Loucy (cell line): ENCODE results near the gene KIRREL3.

Source experiments
- H2AFZ ChIP-seq: fragments of 200-600 bp; sonication (generic); 2 replicates; pipeline ENCODE4 v1.6.0; 2016; ENCODE audit warnings: antibody characterized with exemption, mild to moderate bottlenecking, low read length, moderate library complexity
- H3F3A ChIP-seq: fragments of 200-600 bp; 2 replicates; pipeline ENCODE4 v1.6.0; 2016; ENCODE audit warnings: antibody characterized with exemption, low read depth, mild to moderate bottlenecking
- H3K27me3 ChIP-seq: fragments of 200-600 bp; sonication (generic); 2 replicates; pipeline ENCODE4 v1.6.1; 2014; ENCODE audit warnings: low read length, mild to moderate bottlenecking; ENCODE audit not compliant: insufficient read depth, poor library complexity, severe bottlenecking
- H3K36me3 ChIP-seq: fragments of 200-600 bp; sonication (generic); 2 replicates; pipeline ENCODE4 v1.6.1; 2016; ENCODE audit warnings: low read length; ENCODE audit not compliant: insufficient read depth
- H3K4me1 ChIP-seq: fragments of 200-600 bp; sonication (generic); 2 replicates; pipeline ENCODE4 v1.5.1; 2014; ENCODE audit warnings: low read length, mild to moderate bottlenecking; ENCODE audit not compliant: insufficient read depth, poor library complexity, severe bottlenecking
- H3K4me2 ChIP-seq: fragments of 200-600 bp; sonication (generic); 2 replicates; pipeline ENCODE4 v1.6.0; 2014; ENCODE audit warnings: antibody characterized with exemption, low read length, low read depth, mild to moderate bottlenecking; ENCODE audit not compliant: poor library complexity, severe bottlenecking
- H3K4me3 ChIP-seq: fragments of 200-600 bp; sonication (generic); 2 replicates; pipeline ENCODE4 v1.5.1; 2014; ENCODE audit warnings: low read length, mild to moderate bottlenecking, mixed read lengths; ENCODE audit not compliant: poor library complexity, severe bottlenecking
- H3K79me2 ChIP-seq: fragments of 200-600 bp; sonication (generic); 2 replicates; pipeline ENCODE4 v1.6.1; 2014; ENCODE audit warnings: low read length; ENCODE audit not compliant: insufficient read depth
- H3K9ac ChIP-seq: fragments of 200-600 bp; sonication (generic); 2 replicates; pipeline ENCODE4 v1.6.0; 2014; ENCODE audit warnings: mild to moderate bottlenecking, low read depth, low read length, moderate library complexity; ENCODE audit not compliant: poor library complexity, severe bottlenecking
- H3K9me2 ChIP-seq: fragments of 200-600 bp; sonication (generic); replicated peaks from 2 replicates; pipeline ENCODE4 v1.6.1; 2016; ENCODE audit warnings: low read depth, low read length, mixed read lengths
- H3K9me3 ChIP-seq: fragments of 200-600 bp; sonication (generic); 2 replicates; pipeline ENCODE4 v1.6.1; 2014; ENCODE audit warnings: mild to moderate bottlenecking, antibody characterized with exemption, low read length, low read depth; ENCODE audit not compliant: insufficient read depth
- H4K20me1 ChIP-seq: fragments of 200-600 bp; sonication (generic); 2 replicates; pipeline ENCODE4 v1.6.0; 2014; ENCODE audit warnings: antibody characterized with exemption, low read length, mild to moderate bottlenecking; ENCODE audit not compliant: insufficient read depth, poor library complexity, severe bottlenecking
- EZH2phosphoT487 ChIP-seq: fragments of 200-600 bp; IDR thresholded peaks from 2 replicates; pipeline ENCODE4 v1.6.1; 2018; ENCODE audit warnings: antibody characterized with exemption, mild to moderate bottlenecking, moderate library complexity, borderline replicate concordance
- TF ChIP-seq, protein P1 (sequence below): fragments of 200-600 bp; sonication (generic); conservative IDR thresholded peaks from 2 replicates; pipeline ENCODE4 v1.5.1; 2014; ENCODE audit warnings: mild to moderate bottlenecking, antibody characterized with exemption, low read length

The KIRREL3 gene

DNA sequence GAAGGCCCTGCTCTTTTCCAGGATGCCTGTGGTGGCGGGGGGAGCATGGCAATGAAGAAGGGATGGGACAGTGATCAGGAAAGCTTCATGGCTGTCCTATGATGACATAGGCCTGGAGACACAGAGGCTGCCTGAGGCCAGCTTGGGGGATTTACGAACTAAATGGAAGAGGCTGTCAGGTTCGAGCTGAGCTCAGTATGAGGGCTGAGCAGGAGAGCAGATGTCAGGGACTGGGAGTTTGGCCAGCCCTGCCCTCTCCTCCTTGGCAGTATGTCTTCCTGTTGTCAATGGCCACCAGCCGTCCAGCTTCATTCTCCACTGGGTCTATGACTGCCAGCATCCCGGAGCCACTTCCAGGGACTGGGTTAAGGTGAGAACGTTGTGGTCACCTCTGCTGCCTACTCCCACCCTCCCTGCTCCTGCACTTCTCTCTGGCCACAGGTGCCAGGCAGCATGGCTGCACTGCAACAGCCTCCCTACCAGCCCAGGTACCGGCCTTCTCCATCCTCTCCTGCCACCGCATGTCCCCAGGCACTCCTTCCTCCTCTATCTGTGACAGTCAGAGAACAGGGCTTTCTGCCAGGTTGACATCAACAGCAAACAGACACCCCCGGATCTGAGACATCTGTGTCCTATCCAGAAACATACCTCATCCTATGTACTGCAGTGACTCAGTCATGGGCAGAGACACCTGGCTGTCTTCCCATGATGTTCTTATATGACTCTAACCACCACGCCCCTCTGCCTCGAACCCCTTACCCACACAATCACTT lies 75.1 kb downstream of the KIRREL3 start:
- Histone ChIP-seq H3K27me3 (no peaks in the 10 kb centered on the region), H3K79me2 (no peaks in the 10 kb centered on the region), H3K4me2 (no peak overlapping the region), H2AFZ (no peak overlapping the region), H3K9ac (no peak overlapping the region), H3K4me1 (no peaks in the 10 kb centered on the region), H3K4me3 (no peak overlapping the region), H3K36me3 (no peaks in the 10 kb centered on the region), H3F3A (no peaks in the 10 kb centered on the region), H3K9me2 (no peaks in the 10 kb centered on the region), H3K9me3 (no peaks in the 10 kb centered on the region), H4K20me1 (no peaks in the 10 kb centered on the region)
- TF ChIP-seq, protein P1, sequence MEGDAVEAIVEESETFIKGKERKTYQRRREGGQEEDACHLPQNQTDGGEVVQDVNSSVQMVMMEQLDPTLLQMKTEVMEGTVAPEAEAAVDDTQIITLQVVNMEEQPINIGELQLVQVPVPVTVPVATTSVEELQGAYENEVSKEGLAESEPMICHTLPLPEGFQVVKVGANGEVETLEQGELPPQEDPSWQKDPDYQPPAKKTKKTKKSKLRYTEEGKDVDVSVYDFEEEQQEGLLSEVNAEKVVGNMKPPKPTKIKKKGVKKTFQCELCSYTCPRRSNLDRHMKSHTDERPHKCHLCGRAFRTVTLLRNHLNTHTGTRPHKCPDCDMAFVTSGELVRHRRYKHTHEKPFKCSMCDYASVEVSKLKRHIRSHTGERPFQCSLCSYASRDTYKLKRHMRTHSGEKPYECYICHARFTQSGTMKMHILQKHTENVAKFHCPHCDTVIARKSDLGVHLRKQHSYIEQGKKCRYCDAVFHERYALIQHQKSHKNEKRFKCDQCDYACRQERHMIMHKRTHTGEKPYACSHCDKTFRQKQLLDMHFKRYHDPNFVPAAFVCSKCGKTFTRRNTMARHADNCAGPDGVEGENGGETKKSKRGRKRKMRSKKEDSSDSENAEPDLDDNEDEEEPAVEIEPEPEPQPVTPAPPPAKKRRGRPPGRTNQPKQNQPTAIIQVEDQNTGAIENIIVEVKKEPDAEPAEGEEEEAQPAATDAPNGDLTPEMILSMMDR, result no peak
- no peak for TF ChIP-seq EZH2phosphoT487

DNA sequence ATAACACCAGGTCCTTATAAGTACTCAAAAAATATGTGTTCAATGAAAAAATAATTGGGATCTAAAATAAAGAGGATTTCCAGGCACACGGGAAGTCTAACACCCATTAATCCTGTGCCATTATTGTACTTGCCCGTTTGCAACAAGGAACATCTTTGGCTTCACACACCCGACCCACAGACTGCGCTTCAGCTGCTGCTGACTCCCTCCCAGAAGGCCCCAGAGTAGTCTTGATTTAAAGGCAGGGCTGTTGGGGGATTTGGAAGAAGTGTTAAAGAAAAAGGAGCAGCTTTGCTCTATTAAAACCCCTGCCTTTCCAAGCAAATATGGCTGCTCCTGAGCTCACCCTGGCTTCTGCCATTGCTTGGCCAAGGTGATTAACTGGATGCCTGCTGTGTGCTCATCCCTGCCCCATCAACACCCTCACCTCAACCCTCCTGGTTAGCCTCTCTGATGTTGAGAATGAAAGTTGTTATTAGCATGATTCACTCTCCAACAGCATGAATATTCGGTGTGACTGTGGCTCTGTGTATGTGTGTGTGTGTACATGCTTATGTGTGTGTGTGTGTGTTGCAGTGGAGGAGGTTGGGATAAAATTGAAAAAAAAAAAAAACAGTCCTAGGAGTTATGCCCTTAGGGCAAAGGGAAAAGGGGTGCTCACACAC lies 76.1 kb downstream of the KIRREL3 start:
- TF ChIP-seq, protein P1, result no peak
- TF ChIP-seq EZH2phosphoT487, result no peak
- Histone ChIP-seq H3K36me3 (no peaks in the 10 kb centered on the region), H3K9me2 (no peaks in the 10 kb centered on the region)

DNA sequence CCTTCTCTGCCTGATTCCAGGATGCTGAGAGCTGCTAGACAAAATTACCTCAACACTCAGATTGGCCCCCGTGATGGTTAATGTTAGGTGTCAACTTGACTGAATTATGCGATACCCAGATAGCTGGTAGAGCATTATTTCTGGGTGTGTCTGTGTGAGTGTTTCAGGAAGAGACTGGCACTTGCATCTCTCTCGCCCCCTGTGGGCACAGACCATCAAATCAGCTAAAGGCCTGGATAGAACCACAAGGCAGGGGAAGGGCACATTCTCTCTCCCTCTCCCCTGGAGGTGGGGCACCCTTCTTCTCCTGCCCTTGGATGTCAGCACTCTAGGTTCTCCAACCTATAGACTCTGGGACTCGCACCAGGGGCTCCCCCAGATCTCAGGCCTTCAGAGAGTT lies 79.7 kb downstream of the KIRREL3 start:
- H3K4me2 ChIP-seq, result no peak overlapping the region

More for the DNA sequence above, 76.1 kb downstream of the KIRREL3 start:
- Histone ChIP-seq H3K27me3 (no peaks in the 10 kb centered on the region), H4K20me1 (no peaks in the 10 kb centered on the region), H2AFZ (no peak overlapping the region), H3K4me1 (no peaks in the 10 kb centered on the region), H3F3A (no peaks in the 10 kb centered on the region), H3K4me3 (no peak overlapping the region), H3K9ac (no peak overlapping the region), H3K9me3 (no peaks in the 10 kb centered on the region), H3K79me2 (no peaks in the 10 kb centered on the region), H3K4me2 (no peak overlapping the region)

More for the DNA sequence above, 79.7 kb downstream of the KIRREL3 start:
- Histone ChIP-seq H3K79me2 (no peaks in the 10 kb centered on the region), H3K4me3 (no peak overlapping the region), H3K9ac (no peak overlapping the region), H3K9me3 (no peaks in the 10 kb centered on the region), H3K27me3 (no peaks in the 10 kb centered on the region), H4K20me1 (no peaks in the 10 kb centered on the region), H3K9me2 (no peaks in the 10 kb centered on the region), H3K36me3 (no peaks in the 10 kb centered on the region), H3F3A (no peaks in the 10 kb centered on the region), H2AFZ (no peak overlapping the region), H3K4me1 (no peaks in the 10 kb centered on the region)
- TF ChIP-seq, protein P1, result no peak; the same call in 1 of the 2 replicates
- TF ChIP-seq EZH2phosphoT487, result no peak
